Activated CD4-positive, alpha-beta T cell treated with anti-CD3 and anti-CD28 coated beads, Interleukin-10, Interleukin-2, amounts not matched to agents 100 ng/mL and 50 ng/mL, durations not matched to agents 16 hours and 8 hours (primary cell): ENCODE data around the gene HLX.

Source experiments
- DNase-seq: peaks from one replicate; pipeline ENCODE4 v3.0.0-alpha.2; 2020

HLX gene

GRCh38 chr1:220928320-220928719, 49.1 kb downstream of the HLX start:
- no peak for DNase-seq

GRCh38 chr1:220928725-220929300, 49.6 kb downstream of the HLX start:
- DNase-seq, result no peak

- no peak for DNase-seq
Observed at GRCh38 chr1:220929304-220929703, 50.1 kb downstream of the HLX start.
